GM18505 (cell line): ENCODE data around the gene ZDHHC14.

ENCODE experiments used
- ATAC-seq: cut with Tn5 transposase; IDR thresholded peaks from one replicate; pipeline ENCODE4 v1.9.1; 2021; ENCODE audit not compliant: unreplicated experiment
- POLR2A ChIP-seq: IDR thresholded peaks from 4 replicates; pipeline ENCODE4 v1.6.1; 2011; ENCODE audit warnings: borderline replicate concordance; ENCODE audit not compliant: insufficient read depth, insufficient read length; ENCODE audit errors: extremely low read depth

The ZDHHC14 gene

DNA sequence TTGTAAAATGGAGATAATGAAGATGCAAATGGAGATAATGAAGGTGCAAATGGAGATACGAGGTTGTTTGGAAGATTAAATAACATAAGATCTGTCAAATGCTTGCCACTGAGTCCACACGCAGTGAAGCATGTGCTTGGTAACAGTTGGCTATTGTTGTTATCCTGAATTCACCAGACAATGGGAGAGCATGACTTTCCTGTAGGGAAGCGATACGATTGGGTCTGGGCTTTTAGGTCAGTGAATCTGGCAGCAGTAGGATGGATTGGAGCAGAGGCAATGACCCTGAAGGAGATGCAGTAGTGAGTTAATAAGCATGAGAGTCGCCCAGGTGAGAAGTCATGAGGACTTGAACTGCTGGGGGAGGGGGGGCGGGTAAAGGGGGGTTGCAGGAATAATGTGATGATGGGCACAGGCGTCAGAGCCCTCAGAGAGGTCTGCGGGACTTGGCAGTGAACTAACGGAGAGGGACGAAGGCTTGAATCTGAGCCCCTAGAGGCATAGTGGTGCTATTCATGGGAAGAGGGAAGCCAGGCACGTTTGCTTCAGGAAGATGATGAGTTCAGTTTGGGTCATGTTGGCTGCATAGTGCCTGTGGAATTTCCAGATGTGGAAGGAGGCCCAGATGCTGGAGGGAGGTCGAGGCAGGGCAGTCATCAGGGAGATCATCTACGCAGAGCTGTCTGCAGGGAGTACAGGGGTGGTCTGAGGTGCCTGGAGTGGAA lies 55.4 kb downstream of the ZDHHC14 start:
- no peak for ATAC-seq
- TF ChIP-seq POLR2A = no peak

DNA sequence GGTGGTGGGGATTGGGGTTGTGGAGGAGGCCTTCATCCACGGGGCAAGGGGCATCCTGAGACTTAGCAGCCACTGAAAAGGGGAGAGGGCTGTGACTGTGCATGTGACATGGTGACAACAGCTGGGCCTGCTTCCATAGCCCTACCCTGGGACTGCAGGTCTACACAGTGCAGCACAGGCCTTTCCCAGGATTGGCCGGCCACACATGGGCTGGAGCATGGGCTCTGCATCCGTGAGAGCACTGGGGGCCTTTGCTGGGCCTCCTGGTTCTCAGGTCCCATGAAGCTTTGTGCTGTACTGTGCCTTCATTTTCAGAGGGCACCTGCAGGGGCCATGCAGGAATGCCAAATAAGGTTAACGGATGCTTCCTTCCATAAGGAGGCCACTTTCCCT lies 56.0 kb downstream of the ZDHHC14 start:
- no peak for TF ChIP-seq POLR2A
- ATAC-seq = no peak

DNA sequence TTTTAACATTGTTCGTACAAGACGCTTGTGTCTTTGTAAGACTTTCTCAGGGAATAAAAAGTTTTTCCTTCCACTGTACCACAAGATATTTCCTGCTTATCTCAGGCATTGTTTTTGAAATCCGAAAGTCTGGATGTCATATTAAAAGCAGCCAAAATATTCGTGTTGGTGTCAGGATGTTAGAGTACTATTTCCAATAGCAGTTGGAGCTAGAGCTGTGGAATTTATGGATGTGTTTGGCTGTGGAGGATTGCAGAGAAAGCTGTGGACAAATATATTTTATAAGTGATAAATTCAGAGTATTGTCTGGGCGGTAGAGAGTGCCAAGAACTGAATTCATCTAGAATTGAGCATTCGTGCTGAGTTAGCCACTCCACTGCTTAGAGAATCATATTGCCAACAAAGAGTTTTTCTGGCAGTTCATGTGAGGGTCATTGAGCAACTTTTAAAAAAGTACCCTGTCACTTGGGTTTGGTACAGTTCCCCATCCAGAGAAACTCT lies 57.7 kb downstream of the ZDHHC14 start:
- ATAC-seq = no peak
- TF ChIP-seq POLR2A = no peak

DNA sequence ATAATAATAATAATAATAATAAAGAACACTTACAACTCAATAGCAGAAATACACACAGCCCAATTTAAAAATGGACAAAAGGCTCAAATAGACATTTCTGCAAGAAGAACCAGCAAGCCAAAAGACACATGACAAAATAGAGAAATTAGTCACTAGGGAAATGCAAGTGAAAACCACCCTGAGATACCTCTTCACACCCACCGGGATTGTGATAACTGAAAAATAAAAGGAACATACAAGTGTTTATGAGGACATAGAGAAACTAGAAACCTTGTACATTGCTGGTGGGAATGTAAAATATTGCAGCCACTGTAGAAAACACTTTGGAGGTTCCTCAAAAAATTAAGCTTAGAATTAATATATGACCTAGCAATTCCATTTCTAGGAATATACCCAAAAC lies 59.2 kb downstream of the ZDHHC14 start:
- TF ChIP-seq POLR2A = no peak

DNA sequence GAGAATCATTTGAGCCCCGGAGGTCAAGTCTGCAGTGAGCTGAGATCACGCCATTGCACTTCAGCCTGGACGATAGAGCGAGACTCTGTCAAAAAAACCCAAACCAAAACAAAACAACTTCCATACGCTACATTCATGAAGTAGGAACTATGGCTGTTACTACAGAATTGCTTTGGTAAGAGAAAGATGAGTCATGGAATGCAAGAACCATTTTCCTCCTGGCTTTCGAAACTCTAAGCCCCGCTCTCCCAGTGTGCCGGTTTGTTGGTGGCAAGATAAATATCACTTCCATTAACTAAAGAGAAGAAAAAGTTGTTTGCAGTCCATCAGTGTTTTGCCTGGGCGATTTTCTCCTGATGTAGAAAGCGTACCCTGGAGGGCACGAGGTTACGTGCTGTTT lies 61.3 kb downstream of the ZDHHC14 start:
- no peak for ATAC-seq
- TF ChIP-seq POLR2A = no peak

More for the DNA sequence above, 59.2 kb downstream of the ZDHHC14 start:
- ATAC-seq = no peak

DNA sequence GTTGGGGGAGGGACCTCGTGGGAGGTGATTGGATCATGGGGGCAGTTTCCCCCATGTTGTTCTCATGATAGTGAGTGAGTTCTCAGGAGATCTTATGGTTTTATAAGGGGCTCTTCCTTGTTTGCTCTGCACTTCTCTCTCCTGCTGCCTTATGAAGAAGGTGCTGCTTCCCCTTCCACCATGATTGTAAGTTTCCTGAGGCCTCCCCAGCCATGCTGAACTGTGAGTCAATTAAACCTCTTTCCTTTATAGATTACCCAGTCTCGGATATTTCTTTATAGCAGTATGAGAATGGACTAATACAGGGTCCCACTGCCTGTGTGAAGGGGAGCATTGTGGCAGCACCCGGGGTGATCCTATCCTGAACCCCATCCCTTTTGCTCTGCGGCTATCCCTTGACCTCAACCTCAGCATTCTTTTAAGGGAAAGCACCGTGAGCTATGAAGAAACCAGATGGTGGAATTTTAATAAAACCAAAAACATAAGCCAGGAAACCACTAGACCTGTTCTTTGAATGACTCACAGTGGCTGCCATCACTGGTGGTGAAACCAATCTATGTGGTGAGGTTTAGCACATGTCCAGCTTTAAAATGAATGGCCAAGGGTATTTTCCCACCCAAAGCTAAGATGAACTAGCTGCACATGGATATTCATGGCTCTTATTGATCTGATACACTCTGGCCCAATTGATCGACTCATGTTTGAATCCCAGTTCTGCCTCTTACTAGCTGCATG lies 62.2 kb downstream of the ZDHHC14 start:
- ATAC-seq = peak; percentile 81
- TF ChIP-seq POLR2A = no peak

DNA sequence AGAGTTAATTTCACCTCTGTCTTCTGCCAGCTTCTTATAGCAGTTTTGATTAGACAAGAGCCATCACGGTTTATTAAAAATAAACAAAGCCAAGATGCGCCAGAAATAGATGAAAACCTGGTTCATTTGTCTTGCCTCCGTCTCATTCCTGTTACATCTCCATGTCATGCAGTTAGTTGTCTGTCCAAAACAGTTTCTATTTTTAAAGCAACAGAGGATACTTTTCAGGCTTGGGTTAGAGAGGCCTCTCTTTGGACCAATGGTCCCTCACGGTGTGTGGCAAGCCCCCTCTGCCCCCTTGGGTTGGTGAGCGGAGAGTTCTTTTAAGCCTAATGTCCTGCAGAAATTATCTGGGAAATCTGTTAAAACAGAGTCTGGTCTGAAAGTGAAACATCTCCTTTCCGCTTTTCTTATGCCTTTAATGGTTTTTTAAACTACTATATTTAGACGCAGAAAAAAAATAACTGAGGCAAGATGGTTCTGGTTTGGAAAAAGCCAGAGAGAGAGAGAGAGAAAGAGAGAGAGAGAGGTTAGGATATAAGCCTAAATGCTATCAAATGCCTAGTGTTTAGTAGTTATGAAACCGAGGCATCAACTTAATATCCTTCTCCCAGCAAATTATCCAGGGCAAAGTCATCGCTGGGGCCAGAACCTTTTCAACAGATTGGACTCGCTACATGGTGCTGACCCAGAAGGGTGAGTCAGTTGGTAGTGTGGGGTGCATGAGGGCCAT lies 64.5 kb downstream of the ZDHHC14 start:
- no peak for TF ChIP-seq POLR2A

DNA sequence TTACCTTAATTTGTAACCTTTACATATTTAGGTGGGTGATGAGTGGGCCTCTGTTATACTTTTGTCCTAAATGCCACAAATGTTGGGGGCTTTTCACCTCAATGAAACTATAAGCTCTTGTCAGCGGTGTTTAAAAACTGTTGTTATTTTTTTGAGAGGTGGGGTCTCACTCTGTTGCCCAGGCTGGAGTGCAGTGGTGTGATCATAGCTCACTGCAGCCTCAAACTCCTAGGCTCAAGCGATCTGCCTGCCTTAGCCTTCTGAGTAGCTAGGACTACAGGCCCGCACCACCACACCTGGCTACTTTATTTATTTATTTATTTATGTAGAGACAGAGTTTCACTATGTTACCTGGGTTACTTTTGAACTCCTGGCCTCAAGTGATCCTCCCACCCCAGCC lies 66.7 kb downstream of the ZDHHC14 start:
- ATAC-seq = no peak
- TF ChIP-seq POLR2A = no peak

More for the DNA sequence above, 64.5 kb downstream of the ZDHHC14 start:
- no peak for ATAC-seq

DNA sequence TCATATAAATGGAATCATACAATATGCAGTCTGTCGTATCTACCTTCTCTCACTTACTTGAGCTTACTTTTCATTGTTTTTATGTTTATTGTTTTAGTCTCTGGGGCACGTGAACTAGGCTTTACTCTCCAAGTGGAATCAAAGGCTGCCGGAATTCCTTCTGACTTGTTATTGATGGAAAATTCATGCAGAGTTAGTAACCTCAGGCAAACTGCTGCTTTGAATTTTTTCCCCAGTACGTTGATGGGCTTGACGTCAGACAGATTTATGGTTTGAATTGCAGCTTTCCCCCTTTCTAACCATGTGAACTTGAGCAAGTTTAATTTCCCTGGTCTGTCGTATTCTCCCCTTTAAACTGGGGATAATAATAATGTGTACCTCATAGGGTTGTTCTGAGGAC lies 68.6 kb downstream of the ZDHHC14 start:
- no peak for TF ChIP-seq POLR2A
- no peak for ATAC-seq

DNA sequence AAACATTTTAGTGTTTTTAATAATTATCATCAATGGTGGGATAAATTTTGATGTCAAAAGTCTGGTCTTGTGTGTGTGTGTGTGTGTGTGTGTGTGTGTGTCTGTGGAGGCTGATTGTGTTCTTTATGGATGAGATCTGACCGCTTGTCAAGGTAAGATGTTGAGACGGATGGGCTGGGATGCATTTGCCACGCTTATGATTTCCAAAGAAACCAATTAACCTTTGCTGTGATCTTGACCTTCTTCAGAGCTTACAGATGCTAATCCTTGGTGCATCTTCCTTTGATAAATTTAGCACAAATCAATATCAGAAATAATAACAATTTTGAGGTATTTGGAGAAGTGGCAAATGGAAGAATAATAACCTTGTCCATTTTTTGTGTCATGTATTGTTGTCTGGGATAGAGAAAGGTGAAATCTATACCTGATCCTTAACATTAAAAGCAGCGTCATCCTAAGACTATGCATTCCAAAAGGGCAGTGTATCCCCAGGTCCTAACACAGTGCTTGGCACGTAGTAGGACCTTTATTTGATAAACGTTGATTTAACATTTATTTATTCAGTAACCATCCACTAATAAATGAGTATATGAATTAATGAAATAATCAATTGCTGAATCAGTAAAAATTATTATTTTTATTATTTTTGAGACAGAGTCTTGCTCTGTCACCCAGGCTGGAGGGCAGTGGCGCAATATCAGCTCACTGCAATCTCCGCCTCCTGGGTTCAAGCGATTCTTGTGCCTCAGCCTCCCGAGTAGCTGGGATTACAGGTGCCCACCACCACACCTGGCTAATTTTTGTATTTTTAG lies 70.1 kb downstream of the ZDHHC14 start:
- TF ChIP-seq POLR2A = no peak
- no peak for ATAC-seq

DNA sequence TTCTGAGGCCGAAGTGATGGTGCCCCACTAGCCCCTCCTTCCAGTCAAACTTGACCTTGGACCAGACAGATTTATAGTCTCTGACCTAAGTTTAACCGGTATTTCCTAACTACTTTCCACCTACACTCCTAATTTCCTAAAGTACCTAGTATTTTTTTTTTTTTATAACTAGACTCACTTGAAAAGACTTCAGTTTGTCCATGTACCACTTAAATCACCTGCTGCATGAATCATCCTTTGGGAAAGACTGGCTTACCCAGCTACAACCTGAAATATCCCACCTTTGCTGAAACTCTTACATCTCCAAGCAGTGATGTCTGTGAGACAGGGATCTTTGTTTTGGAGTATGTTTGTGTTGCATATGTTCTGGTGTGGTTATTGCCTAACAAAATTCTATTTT lies 71.1 kb downstream of the ZDHHC14 start:
- no peak for ATAC-seq
- TF ChIP-seq POLR2A = no peak

DNA sequence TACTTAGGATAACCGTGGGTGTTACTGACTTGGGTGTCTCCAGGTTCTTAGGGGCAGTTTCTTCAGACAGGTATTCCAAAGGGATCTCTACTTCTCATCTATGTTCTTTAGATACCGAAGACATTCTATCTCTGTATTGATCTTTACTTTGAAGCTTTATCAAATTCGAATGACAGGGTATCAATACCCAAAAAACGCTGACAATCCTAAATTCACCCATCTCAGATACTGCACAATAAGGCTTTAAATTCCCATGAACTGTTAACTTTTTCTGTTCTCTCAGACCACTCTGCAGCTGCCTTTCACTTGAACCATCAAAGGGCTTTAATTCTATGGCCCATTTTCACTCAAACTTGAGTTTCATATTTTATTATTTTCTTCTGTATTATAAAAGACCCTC lies 72.1 kb downstream of the ZDHHC14 start:
- TF ChIP-seq POLR2A = no peak
- no peak for ATAC-seq

DNA sequence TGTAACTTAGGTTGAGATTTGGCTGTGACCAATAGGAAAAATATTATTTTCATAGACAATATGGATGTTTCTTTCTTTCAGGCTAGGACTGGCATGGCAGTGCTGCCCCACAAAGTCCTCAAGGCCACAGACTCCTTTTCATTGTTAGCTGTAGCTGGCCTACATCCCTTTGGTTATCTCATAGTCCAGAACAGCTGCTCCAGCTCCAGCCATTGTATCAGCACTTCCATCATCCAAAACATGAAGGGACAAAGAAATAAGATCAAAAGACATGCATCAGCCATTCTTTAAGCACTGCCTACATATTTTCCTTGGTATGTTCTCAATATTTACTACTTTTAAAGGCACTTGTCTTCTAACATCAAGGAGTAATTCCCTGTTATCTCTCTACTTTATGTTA lies 73.0 kb downstream of the ZDHHC14 start:
- ATAC-seq = no peak
- no peak for TF ChIP-seq POLR2A
